Liver (tissue), 3 donors: ENCODE data around the gene SMYD4.

ENCODE experiments used
- ATF3 ChIP-seq: IDR thresholded peaks from 2 replicates; pipeline ENCODE4 v1.6.1; 2016; ENCODE audit warnings: antibody characterized with exemption
- CTCF ChIP-seq: fragments of 150-350 bp; IDR thresholded peaks from 2 replicates; pipeline ENCODE4 v1.5.1; 2017; ENCODE audit warnings: improper control_type of control experiment, low read depth, low read length; ENCODE audit not compliant: missing input control
- SP1 ChIP-seq: IDR thresholded peaks from 2 replicates; pipeline ENCODE4 v1.6.1; 2018; ENCODE audit warnings: antibody characterized with exemption, mild to moderate bottlenecking
- TAF1 ChIP-seq: conservative IDR thresholded peaks from 2 replicates; pipeline ENCODE4 v1.6.1; 2016; ENCODE audit warnings: antibody characterized with exemption, mild to moderate bottlenecking
- TF ChIP-seq, protein P1 (sequence below): IDR thresholded peaks from 2 replicates; pipeline ENCODE4 v1.6.1; 2016; ENCODE audit warnings: antibody characterized with exemption
- donor health status: healthy.
- donor health status: healthy.

DNA sequence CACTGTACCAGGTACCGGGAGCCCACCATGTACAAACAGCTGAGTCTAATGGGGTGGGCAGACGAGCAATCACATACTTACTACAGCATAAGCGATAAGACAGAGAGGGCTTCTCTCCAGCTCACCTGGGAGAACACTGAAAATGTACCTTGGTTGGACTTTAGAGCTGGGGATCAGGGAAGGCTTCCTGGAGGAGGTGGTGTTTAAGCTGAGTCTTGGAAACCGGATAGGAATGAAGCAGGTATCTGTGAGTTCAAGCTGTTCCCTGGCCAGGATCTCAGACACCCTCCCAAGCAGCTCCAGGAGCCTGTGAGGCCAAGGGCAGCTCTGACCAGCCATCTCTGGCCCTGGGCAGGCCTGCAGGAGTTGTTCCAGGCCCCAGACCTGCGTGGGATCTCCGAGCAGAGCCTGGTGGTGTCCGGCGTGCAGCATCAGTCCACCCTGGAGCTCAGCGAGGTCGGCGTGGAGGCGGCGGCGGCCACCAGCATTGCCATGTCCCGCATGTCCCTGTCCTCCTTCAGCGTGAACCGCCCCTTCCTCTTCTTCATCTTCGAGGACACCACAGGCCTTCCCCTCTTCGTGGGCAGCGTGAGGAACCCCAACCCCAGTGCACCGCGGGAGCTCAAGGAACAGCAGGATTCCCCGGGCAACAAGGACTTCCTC, 75.8 kb downstream of the SMYD4 start:
- TF ChIP-seq SP1 = peak; percentile 4
- TF ChIP-seq CTCF = no peak
- TF ChIP-seq, protein P1, sequence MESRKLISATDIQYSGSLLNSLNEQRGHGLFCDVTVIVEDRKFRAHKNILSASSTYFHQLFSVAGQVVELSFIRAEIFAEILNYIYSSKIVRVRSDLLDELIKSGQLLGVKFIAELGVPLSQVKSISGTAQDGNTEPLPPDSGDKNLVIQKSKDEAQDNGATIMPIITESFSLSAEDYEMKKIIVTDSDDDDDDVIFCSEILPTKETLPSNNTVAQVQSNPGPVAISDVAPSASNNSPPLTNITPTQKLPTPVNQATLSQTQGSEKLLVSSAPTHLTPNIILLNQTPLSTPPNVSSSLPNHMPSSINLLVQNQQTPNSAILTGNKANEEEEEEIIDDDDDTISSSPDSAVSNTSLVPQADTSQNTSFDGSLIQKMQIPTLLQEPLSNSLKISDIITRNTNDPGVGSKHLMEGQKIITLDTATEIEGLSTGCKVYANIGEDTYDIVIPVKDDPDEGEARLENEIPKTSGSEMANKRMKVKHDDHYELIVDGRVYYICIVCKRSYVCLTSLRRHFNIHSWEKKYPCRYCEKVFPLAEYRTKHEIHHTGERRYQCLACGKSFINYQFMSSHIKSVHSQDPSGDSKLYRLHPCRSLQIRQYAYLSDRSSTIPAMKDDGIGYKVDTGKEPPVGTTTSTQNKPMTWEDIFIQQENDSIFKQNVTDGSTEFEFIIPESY = no peak
- TF ChIP-seq TAF1 = no peak
- TF ChIP-seq ATF3 = no peak
